ENCODE measurements around the gene MEGF10.
"Not testable (repeated sequence)": the region's sequence is repeated elsewhere in the genome, so short reads cannot be mapped to it uniquely, and the experiment has no call there.

Gene MEGF10

DNA sequence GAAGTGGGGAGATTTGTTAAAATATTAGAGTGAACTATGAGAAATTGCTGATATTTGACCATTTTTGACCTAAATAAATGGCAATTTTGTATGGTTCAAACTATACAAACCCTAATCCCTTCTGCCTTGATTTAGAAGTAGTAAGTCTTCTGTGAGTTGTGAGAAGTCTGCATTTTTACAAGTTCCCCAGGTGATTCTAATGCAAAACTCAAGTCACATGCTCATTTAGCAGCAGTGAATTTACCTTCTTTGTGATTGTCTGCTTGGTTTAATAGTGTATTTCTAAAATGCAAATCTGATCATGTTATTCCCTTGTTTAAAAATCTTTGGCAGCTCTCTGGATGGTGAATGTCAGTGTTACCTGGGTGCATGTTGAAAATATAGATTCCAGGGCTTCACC is 2.8 kb downstream of the MEGF10 start:
- ChIA-PET POLR2A (no interaction called here), CTCF (interaction anchor here (1.5 kb wide), 1 partner anchor 20 kb away, joined by 3 read pairs; no protein-coding TSS in a partner anchor)
- DNase-seq (ENCODE audit: extremely low spot score): no peak

DNA sequence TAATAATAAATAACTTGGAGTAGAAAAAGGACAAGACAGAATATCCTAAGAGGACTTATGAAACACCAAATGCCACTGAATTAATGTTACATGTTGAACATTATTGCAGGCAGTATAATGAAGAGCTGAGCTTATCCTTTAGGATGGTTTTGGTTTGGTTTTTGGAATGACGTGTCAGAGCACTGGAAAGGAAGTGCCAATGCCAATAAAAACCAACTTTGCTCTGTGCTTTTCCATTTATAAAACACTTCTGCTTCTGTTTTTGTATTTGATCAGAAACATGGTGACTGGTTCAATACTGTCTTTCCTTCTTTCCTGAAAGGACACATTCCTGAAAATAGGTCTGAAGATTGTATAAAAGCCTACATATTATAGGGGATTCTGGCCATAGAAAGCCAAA is 4.2 kb downstream of the MEGF10 start:
- ChIA-PET CTCF (interaction anchor here (0.7 to 1.3 kb wide), 2 partner anchors 12 to 19 kb away, joined by 3 read pairs; no protein-coding TSS in a partner anchor), POLR2A (no interaction called here)
- no peak for DNase-seq (ENCODE audit: extremely low spot score)
- TF ChIP-seq, protein P1, sequence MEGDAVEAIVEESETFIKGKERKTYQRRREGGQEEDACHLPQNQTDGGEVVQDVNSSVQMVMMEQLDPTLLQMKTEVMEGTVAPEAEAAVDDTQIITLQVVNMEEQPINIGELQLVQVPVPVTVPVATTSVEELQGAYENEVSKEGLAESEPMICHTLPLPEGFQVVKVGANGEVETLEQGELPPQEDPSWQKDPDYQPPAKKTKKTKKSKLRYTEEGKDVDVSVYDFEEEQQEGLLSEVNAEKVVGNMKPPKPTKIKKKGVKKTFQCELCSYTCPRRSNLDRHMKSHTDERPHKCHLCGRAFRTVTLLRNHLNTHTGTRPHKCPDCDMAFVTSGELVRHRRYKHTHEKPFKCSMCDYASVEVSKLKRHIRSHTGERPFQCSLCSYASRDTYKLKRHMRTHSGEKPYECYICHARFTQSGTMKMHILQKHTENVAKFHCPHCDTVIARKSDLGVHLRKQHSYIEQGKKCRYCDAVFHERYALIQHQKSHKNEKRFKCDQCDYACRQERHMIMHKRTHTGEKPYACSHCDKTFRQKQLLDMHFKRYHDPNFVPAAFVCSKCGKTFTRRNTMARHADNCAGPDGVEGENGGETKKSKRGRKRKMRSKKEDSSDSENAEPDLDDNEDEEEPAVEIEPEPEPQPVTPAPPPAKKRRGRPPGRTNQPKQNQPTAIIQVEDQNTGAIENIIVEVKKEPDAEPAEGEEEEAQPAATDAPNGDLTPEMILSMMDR (IDR thresholded peaks at IDR 0.05; ENCODE audit: control extremely low read depth, extremely low read depth, low read depth, missing control alignments): no peak

More for the DNA sequence above, 2.8 kb downstream of the MEGF10 start:
- TF ChIP-seq, protein P1 (IDR thresholded peaks at IDR 0.05; ENCODE audit: control extremely low read depth, extremely low read depth, low read depth, missing control alignments): no peak

DNA sequence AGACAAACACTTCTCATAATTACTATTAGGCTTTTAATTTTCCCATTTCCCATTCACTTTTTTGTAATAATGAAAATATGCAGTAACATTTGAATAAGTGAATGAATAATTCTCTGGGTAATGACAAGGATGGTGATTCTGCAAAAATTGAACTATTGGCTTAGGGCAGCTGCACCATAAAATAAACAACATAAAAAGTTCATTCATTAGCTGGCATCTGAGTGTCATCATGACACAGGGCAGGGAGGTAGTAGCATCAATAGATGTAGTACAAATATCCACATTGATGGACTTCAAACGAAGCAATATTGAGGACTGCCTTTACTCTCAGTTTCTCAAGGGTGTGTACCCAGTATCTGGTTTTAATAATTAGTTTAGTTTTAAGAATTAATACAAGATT is 4.9 kb downstream of the MEGF10 start:
- ChIA-PET CTCF (interaction anchor here (0.7 to 1.3 kb wide), 3 partner anchors 11 to 19 kb away, joined by 3 read pairs; no protein-coding TSS in a partner anchor), POLR2A (no interaction called here)
- TF ChIP-seq, protein P1 (IDR thresholded peaks at IDR 0.05; ENCODE audit: control extremely low read depth, extremely low read depth, low read depth, missing control alignments): no peak
- DNase-seq (ENCODE audit: extremely low spot score): no peak

GRCh38 chr5:127296321-127296720 is 5.7 kb downstream of the MEGF10 start:
- ChIA-PET CTCF (interaction anchor here (1.0 to 4.8 kb wide), 2 partner anchors 12 to 17 kb away, joined by 3 to 14 read pairs; no protein-coding TSS in a partner anchor), POLR2A (no interaction called here)
- TF ChIP-seq, protein P1 (IDR thresholded peaks at IDR 0.05; ENCODE audit: control extremely low read depth, extremely low read depth, low read depth, missing control alignments): no peak
- no peak for DNase-seq (ENCODE audit: extremely low spot score)

DNA sequence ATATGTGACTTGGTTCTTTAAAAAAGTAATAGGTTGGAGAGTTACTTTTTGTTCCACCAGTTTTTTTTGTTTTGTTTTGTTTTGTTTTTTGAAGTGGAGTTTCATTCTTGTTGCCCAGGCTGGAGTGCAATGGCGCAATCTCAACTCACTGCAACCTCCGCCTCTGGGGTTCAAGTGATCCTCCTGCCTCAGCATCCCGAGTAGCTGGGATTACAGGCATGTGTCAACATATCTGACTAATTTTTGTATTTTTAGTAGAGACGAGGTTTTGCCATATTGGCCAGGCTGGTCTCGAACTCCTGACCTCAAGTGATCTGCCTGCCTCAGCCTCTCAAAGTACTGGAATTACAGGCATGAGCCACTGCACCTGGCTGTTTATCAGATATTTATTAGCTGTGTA is 6.3 kb downstream of the MEGF10 start:
- POLR2A ChIA-PET; DNase-seq (ENCODE audit: extremely low spot score): not testable (repeated sequence)
- CTCF ChIA-PET: interaction anchor here (4.8 kb wide), 1 partner anchor 16 kb away, joined by 14 read pairs; no protein-coding TSS in a partner anchor

GRCh38 chr5:127297348-127298035 is 6.9 kb downstream of the MEGF10 start:
- TF ChIP-seq, protein P1 (IDR thresholded peaks at IDR 0.05; ENCODE audit: control extremely low read depth, extremely low read depth, low read depth, missing control alignments): no peak
- ChIA-PET CTCF (interaction anchor here (4.8 kb wide), 1 partner anchor 16 kb away, joined by 14 read pairs; no protein-coding TSS in a partner anchor), POLR2A (no interaction called here)
- DNase-seq (ENCODE audit: extremely low spot score): no peak

DNA sequence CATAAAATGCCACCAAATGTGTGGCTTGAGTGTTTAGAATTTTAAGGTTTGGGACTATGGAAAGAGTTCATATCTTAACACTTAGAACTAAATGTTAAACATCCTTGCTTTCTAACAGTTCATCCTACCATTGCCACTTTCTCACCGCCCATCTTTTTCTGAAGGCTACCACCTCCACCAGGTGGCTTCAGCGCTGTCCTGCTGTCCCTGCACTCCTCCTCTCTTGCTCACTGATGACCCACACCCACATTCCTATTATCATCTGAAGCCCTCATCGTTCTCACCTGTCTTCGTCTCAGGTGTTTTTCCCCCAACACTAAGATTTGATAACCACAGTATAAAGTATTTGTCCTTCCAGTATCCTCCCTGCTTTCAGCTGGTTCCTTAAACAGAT is 7.4 kb downstream of the MEGF10 start:
- CTCF ChIA-PET: interaction anchor here (4.8 kb wide), 1 partner anchor 15 kb away, joined by 14 read pairs; no protein-coding TSS in a partner anchor
- TF ChIP-seq, protein P1 (IDR thresholded peaks at IDR 0.05; ENCODE audit: control extremely low read depth, extremely low read depth, low read depth, missing control alignments): no peak
- POLR2A ChIA-PET: no interaction called here
- no peak for DNase-seq (ENCODE audit: extremely low spot score)

All from GM10248 (cell line).